Activated naive CD4-positive, alpha-beta T cell treated with anti-CD3 and anti-CD28 coated beads, Interleukin-2, amount 50 U/mL, for 24 hours (primary cell): Measurements from ENCODE around the gene TSC22D1.

Source experiments
- H3K27ac Mint-ChIP-seq: one replicate; pipeline ENCODE4 v1.8.0; 2021; ENCODE audit warnings: mild to moderate bottlenecking, mixed read lengths
- H3K27me3 Mint-ChIP-seq: one replicate; pipeline ENCODE4 v1.8.0; 2021; ENCODE audit warnings: mixed read lengths
- H3K36me3 Mint-ChIP-seq: one replicate; pipeline ENCODE4 v1.8.0; 2021; ENCODE audit warnings: mixed read lengths
- H3K4me1 Mint-ChIP-seq: one replicate; pipeline ENCODE4 v1.8.0; 2021; ENCODE audit warnings: mixed read lengths
- H3K4me3 Mint-ChIP-seq: one replicate; pipeline ENCODE4 v1.8.0; 2021; ENCODE audit warnings: mild to moderate bottlenecking, mixed read lengths
- H3K9me3 Mint-ChIP-seq: one replicate; pipeline ENCODE4 v1.8.0; 2021; ENCODE audit warnings: mixed read lengths

The TSC22D1 gene

DNA sequence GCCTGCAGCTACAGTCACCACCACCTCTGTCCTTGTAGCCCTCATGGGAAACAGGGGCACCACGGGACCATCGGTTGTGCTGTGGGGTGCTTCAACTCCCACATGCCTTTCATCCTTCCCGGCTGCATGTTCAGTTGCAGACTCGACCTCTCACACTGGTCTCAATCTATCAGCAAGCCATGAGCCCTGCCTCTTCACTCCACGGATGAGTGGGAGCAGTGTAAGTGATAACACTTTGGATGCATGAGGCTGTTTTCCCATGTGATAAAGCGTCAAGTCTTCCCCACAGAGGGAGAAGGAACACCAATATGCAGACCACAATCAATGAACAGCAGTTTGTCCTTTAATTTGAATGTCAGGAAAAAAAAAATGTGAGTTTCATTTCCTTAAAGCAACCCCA, 190.3 kb downstream of the TSC22D1 start:
- no peak overlapping the region for H3K27ac Mint-ChIP-seq
- H3K27me3 Mint-ChIP-seq = no peaks in the 10 kb centered on the region
- no peak overlapping the region for H3K4me3 Mint-ChIP-seq
- no peaks in the 10 kb centered on the region for H3K36me3 Mint-ChIP-seq
- no peaks in the 10 kb centered on the region for H3K4me1 Mint-ChIP-seq
- H3K9me3 Mint-ChIP-seq = no peaks in the 10 kb centered on the region

DNA sequence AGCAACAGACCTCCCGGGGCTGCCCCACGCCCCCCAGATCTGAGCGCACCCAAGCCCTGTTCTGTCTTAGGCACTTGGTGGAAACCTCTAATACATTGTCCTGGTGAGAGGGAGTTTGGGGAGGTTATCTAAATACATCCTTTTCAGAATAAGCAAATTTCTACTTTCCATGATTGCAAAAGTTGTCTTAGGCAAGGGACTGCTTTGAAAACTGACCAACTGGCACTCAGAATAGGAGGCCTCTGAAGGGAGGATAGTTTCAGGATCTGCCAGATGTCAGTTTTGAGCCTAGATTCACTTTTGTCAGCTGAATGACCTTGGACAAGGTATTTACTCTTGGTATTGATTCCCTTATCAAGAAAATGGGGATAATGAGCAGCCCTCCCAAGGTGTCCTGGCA, 190.7 kb downstream of the TSC22D1 start:
- Mint-ChIP-seq H3K4me1 (no peaks in the 10 kb centered on the region), H3K27ac (no peak overlapping the region), H3K36me3 (no peaks in the 10 kb centered on the region), H3K27me3 (no peaks in the 10 kb centered on the region), H3K4me3 (no peak overlapping the region), H3K9me3 (no peaks in the 10 kb centered on the region)

- Mint-ChIP-seq H3K27ac (no peak overlapping the region), H3K9me3 (no peaks in the 10 kb centered on the region), H3K36me3 (no peaks in the 10 kb centered on the region), H3K27me3 (no peaks in the 10 kb centered on the region), H3K4me3 (no peak overlapping the region), H3K4me1 (no peaks in the 10 kb centered on the region)
Observed at GRCh38 chr13:44384778-44385177, 191.4 kb downstream of the TSC22D1 start.

- H3K4me1 Mint-ChIP-seq = no peaks in the 10 kb centered on the region
- H3K36me3 Mint-ChIP-seq = no peaks in the 10 kb centered on the region
- H3K9me3 Mint-ChIP-seq = no peaks in the 10 kb centered on the region
- no peaks in the 10 kb centered on the region for H3K27me3 Mint-ChIP-seq
- H3K4me3 Mint-ChIP-seq = no peak overlapping the region
- H3K27ac Mint-ChIP-seq = no peak overlapping the region
Observed at GRCh38 chr13:44383945-44384344, 192.2 kb downstream of the TSC22D1 start.

DNA sequence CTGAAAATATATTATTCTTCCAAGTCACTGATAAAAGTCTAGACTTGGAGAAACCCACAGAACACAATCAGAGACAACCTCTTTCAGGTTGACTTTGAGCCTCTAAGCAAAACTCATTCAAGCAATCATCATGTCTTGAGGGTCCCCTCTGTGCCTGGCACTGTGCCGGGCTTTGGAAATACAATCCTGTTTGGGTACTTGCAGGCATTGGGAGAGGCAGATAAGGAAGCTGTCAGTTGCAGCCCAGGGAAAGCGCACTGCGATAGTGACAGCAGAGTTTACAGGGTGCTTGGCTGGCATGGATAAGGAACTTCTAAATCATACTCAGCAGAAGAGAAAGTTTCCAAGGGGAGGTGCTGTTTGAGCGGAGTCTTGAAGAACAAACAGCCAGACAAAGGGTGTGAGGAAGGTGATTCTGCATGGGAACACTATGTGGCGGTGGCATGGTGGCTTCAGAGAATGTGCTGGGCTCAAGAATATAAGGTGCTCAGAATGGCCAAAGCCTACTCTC, 193.4 kb downstream of the TSC22D1 start:
- H3K27me3 Mint-ChIP-seq = peaks cover 2% of the 10 kb centered on the region
- H3K9me3 Mint-ChIP-seq = no peaks in the 10 kb centered on the region
- no peak overlapping the region for H3K4me3 Mint-ChIP-seq
- no peak overlapping the region for H3K27ac Mint-ChIP-seq
- H3K4me1 Mint-ChIP-seq = no peaks in the 10 kb centered on the region
- H3K36me3 Mint-ChIP-seq = no peaks in the 10 kb centered on the region
